Activated B cell treated with CpG ODN at 0.5 μM for 24 hours (primary cell): ENCODE data around the gene KIF26B. TPM values are rescaled to one million over a fixed set of nuclear protein-coding genes. Genes with fewer than 3 reads are reported as not detected.

Source experiments
- ATAC-seq: fragments of 200-7000 bp; cut with Tn5 transposase; one replicate; pipeline ENCODE4 v1.10.0; 2021; ENCODE audit warnings: low read depth, mild to moderate bottlenecking, moderate library complexity
- CTCF ChIA-PET: fragments of 350-600 bp; sonication (Branson Sonifier 250); formaldehyde crosslinking; loops from one replicate; lab custom pipeline; 2021; ENCODE audit warnings: antibody characterized with exemption; lab: Charles Lee
- POLR2A ChIA-PET: fragments of 350-600 bp; sonication (Branson Sonifier 250); formaldehyde crosslinking; loops from one replicate; lab custom pipeline; 2021; ENCODE audit warnings: antibody characterized with exemption; lab: Charles Lee
- DNase-seq: peaks from one replicate; pipeline ENCODE4 v3.0.0; 2022
- H3K27ac Mint-ChIP-seq: one replicate; pipeline ENCODE4 v1.8.0; 2020; ENCODE audit warnings: mixed read lengths
- H3K27me3 Mint-ChIP-seq: one replicate; pipeline ENCODE4 v1.8.0; 2021; ENCODE audit warnings: mixed read lengths
- H3K36me3 Mint-ChIP-seq: one replicate; pipeline ENCODE4 v1.8.0; 2021; ENCODE audit warnings: low read depth, mixed read lengths
- H3K4me1 Mint-ChIP-seq: one replicate; pipeline ENCODE4 v1.8.0; 2021; ENCODE audit warnings: mixed read lengths
- H3K4me3 Mint-ChIP-seq: one replicate; pipeline ENCODE4 v1.8.0; 2020; ENCODE audit warnings: mild to moderate bottlenecking, mixed read lengths
- H3K9me3 Mint-ChIP-seq: one replicate; pipeline ENCODE4 v1.8.0; 2020; ENCODE audit warnings: mixed read lengths
- intact Hi-C: fragments of 100-400 bp; cut with micrococcal nuclease; formaldehyde crosslinking; loops from one replicate; pipeline ENCODE4 v1.15.1; 2024
- total RNA-seq: library from RNA; stranded (reverse); gene quantifications from 2 replicates; pipeline ENCODE4 v1.2.3, GENCODE V29; 2022
- TF ChIP-seq, protein P1 (sequence below): fragments of 200-600 bp; IDR thresholded peaks from one replicate; pipeline ENCODE4 v1.8.0; 2022; ENCODE audit warnings: antibody characterized with exemption, mild to moderate bottlenecking

KIF26B gene
- total RNA-seq, 1 donor from 2014 or later, result 1.7 TPM

DNA sequence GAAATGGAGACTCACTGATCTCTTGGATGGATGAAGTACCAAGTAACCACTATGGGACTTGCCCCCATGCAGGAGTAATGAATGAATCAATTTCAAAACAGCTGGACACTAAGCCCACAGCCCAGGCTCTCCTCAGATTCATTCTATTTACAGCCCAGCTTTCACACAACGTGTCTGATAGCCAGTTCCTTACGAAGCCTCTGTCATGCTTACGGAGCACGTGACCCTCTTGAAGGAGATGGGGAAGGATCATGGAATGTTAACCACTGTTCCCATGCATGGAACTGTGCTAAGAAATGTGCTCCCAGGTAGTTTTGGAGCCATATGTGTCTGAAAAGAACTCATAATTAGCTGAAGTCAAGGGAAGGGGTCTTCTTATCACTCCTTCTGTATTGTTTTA is 124.1 kb downstream of the KIF26B start:
- intact Hi-C loops, result no loop called here
- POLR2A ChIA-PET, result no interaction called here
- TF ChIP-seq, protein P1, sequence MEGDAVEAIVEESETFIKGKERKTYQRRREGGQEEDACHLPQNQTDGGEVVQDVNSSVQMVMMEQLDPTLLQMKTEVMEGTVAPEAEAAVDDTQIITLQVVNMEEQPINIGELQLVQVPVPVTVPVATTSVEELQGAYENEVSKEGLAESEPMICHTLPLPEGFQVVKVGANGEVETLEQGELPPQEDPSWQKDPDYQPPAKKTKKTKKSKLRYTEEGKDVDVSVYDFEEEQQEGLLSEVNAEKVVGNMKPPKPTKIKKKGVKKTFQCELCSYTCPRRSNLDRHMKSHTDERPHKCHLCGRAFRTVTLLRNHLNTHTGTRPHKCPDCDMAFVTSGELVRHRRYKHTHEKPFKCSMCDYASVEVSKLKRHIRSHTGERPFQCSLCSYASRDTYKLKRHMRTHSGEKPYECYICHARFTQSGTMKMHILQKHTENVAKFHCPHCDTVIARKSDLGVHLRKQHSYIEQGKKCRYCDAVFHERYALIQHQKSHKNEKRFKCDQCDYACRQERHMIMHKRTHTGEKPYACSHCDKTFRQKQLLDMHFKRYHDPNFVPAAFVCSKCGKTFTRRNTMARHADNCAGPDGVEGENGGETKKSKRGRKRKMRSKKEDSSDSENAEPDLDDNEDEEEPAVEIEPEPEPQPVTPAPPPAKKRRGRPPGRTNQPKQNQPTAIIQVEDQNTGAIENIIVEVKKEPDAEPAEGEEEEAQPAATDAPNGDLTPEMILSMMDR, result no peak
- DNase-seq (no peak), ATAC-seq (no peak)
- CTCF ChIA-PET, result no interaction called here
- Mint-ChIP-seq H3K36me3 (no peaks in the 10 kb centered on the region), H3K4me1 (no peaks in the 10 kb centered on the region), H3K9me3 (peaks cover 7% of the 10 kb centered on the region), H3K27me3 (peaks cover 17% of the 10 kb centered on the region), H3K27ac (no peak overlapping the region), H3K4me3 (no peak overlapping the region)

DNA sequence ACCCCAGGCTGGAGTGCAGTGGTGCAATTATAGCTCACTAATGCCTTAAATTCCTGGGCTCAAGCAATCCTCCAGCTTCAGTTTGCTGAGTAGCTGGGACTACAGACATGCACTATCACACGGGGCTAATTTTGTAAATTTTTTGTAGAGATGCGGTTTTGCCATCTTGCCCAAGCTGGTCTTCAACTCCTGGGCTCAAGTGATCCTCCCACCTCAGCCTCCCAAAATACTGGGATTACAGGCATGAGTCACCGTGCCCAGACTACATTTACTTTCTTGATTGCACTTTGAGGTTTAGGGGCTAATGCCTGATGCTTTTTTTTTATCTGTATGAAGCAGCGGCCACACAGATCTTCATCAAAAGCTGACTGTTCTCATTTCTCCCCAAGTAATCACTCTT is 124.6 kb downstream of the KIF26B start:
- CTCF ChIA-PET, result no interaction called here
- H3K9me3 Mint-ChIP-seq, result peaks cover 7% of the 10 kb centered on the region
- ATAC-seq, result no peak
- DNase-seq, result no peak
- POLR2A ChIA-PET, result no interaction called here
- peaks cover 17% of the 10 kb centered on the region for H3K27me3 Mint-ChIP-seq
- TF ChIP-seq, protein P1, result no peak
- intact Hi-C loops, result no loop called here
- H3K27ac Mint-ChIP-seq, result no peak overlapping the region
- no peaks in the 10 kb centered on the region for H3K4me1 Mint-ChIP-seq
- H3K4me3 Mint-ChIP-seq, result no peak overlapping the region
- H3K36me3 Mint-ChIP-seq, result no peaks in the 10 kb centered on the region

DNA sequence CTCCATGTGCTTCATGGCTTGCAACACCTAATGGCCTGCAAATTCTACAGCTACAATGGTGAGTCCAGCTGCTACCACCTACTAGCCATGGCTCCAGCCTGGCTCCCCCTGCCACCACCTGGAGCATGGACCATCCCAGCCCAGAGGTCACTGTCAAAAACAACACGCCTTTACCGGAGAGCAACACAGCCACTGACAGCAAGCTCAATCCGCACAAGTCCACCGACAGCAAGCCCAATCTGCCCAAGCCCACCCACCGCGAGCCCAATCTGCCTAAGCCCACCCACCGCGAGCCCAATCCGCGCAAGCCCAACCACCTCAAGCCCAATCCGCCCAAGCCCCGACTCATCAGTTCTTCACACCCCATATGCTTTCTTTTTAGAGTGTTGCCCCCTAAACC is 128.2 kb downstream of the KIF26B start:
- Mint-ChIP-seq H3K27ac (no peak overlapping the region), H3K4me1 (no peaks in the 10 kb centered on the region), H3K4me3 (no peak overlapping the region), H3K27me3 (peaks cover 2% of the 10 kb centered on the region), H3K9me3 (peaks cover 5% of the 10 kb centered on the region), H3K36me3 (no peaks in the 10 kb centered on the region)
- ChIA-PET POLR2A (no interaction called here), CTCF (no interaction called here)
- intact Hi-C loops, result no loop called here
- DNase-seq (no peak), ATAC-seq (no peak)
- TF ChIP-seq, protein P1, result no peak

DNA sequence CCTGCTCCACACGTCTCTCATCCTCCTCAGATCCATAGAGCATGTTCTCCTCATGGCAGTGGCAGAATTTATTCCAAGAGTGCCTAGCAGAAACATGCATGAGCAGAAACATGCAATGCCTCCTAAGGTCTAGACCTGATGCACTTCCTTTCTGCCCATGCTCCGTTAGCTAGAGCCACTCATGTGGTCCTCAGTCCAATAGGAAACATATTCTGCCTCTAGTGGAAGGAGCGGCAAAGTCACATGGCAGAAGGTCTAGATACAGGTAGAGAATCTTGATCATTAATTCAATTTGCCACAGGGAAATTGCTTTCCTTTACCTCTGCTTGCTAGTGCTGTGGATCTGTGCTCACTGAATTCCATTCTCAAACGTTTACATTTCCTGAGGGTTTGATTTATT is 130.4 kb downstream of the KIF26B start:
- Mint-ChIP-seq H3K27ac (no peak overlapping the region), H3K4me1 (no peaks in the 10 kb centered on the region), H3K27me3 (peaks cover 10% of the 10 kb centered on the region), H3K4me3 (no peak overlapping the region), H3K9me3 (peaks cover 5% of the 10 kb centered on the region), H3K36me3 (no peaks in the 10 kb centered on the region)
- ATAC-seq (no peak), DNase-seq (no peak)
- intact Hi-C loops, result no loop called here
- ChIA-PET CTCF (no interaction called here), POLR2A (no interaction called here)
- TF ChIP-seq, protein P1, result no peak

DNA sequence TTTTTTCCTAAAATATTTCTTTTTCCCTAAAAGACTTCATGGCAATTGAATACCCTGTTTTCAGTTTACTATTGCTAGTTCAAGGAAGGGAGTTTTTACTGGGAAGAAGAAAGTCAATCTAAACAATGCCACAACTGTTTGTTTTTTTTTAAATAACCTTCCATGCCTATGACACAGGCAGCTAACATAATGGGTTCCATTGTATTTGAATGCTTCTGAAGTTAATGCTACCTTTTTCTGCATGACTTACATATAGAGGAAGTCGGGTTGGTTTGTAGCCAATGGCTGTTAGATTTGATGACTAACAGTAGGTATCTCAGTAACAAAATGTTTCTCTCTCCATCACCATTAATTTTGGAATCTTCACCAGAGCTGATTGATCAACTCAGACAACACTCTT is 134.0 kb downstream of the KIF26B start:
- Mint-ChIP-seq H3K4me1 (no peaks in the 10 kb centered on the region), H3K9me3 (no peaks in the 10 kb centered on the region), H3K27me3 (peaks cover 10% of the 10 kb centered on the region), H3K27ac (no peak overlapping the region), H3K36me3 (no peaks in the 10 kb centered on the region), H3K4me3 (no peak overlapping the region)
- DNase-seq, result no peak
- CTCF ChIA-PET, result no interaction called here
- POLR2A ChIA-PET, result no interaction called here
- intact Hi-C loops, result no loop called here
- ATAC-seq, result no peak
- TF ChIP-seq, protein P1, result no peak
